Psoas muscle (tissue), 8 donors: ENCODE data around the gene TPRX2. TPM values are rescaled to one million over a fixed set of nuclear protein-coding genes. Genes with fewer than 3 reads are reported as not detected.
"Not testable (repeated sequence)": the region's sequence is repeated elsewhere in the genome, so short reads cannot be mapped to it uniquely, and the experiment has no call there.

Experiments
- ATAC-seq, 4 donors: fragments of 200-7000 bp; cut with Tn5 transposase; one replicate each; pipeline ENCODE4 v1.9.1; 2020; ENCODE audit warnings: moderate library complexity in 3 of 4, mild to moderate bottlenecking in 2 of 4
- DNase-seq, 2 donors: peaks; one replicate each; pipeline ENCODE4 v3.0.0-alpha.2; 2020
- H3K27ac ChIP-seq: fragments of 200-600 bp; one replicate; pipeline ENCODE4 v1.8.0; 2022
- H3K27me3 ChIP-seq, 3 donors: fragments of 200-600 bp in 1 of 3; one replicate each; pipeline versions ENCODE4 v1.6.1 to v1.8.0; 2013 to 2022; ENCODE audit warnings: low read length in 2 of 3, mild to moderate bottlenecking in 2 of 3, moderate library complexity in 1 of 3; ENCODE audit not compliant: insufficient read depth in 3 of 3
- H3K36me3 ChIP-seq, 2 donors: fragments of 200-600 bp in 1 of 2; one replicate each; pipeline versions ENCODE4 v1.6.1 to v1.8.0; 2013 to 2022; ENCODE audit warnings: low read depth in 1 of 2, mild to moderate bottlenecking in 1 of 2, moderate library complexity in 1 of 2; ENCODE audit not compliant: insufficient read depth in 1 of 2
- H3K4me1 ChIP-seq: fragments of 200-600 bp; one replicate; pipeline ENCODE4 v1.8.0; 2022
- H3K4me3 ChIP-seq: fragments of 200-600 bp; one replicate; pipeline ENCODE4 v1.8.0; 2022; ENCODE audit warnings: mild to moderate bottlenecking
- H3K9me3 ChIP-seq: fragments of 200-600 bp; one replicate; pipeline ENCODE4 v1.8.0; 2022
- CTCF ChIP-seq: fragments of 200-600 bp; IDR thresholded peaks from one replicate; pipeline ENCODE4 v1.8.0; 2022; ENCODE audit warnings: antibody characterized with exemption
- WGBS, 3 donors: extraction: QIAGEN DNeasy Blood & Tissue Kit; methylation state at CpG; one replicate each; pipeline versions ENCODE4 v1.1.6 to v1.1.7; 2013; 5-methylcytosine and 5-hydroxymethylcytosine counted together
- intact Hi-C, 2 donors: fragments of 100-400 bp; cut with DNase I; formaldehyde crosslinking; loops; one replicate each; pipeline versions ENCODE4 v1.11.0 to v1.14.2; 2022
- polyA plus RNA-seq, 3 donors: library from polyadenylated mRNA; stranded (reverse); fragments of 200-250 nt; gene quantifications; one replicate each; pipeline ENCODE4 v1.2.3, GENCODE V29; 2013
- total RNA-seq, 4 donors: library from RNA; stranded (reverse); fragmentation: NEBNext Ultra II Directional in 2 of 4; extraction: Animal tissue kit (Norgen Biotek cat#: 25700) in 2 of 4; gene quantifications; one replicate each; pipeline versions ENCODE4 v1.2.1 to v1.2.4, GENCODE V29; 2021 to 2023
- donor health status: healthy with polysubstance abuse.
- donor health status: DM: no; HTN: no; CAD: no; lungs with moderate emphysema.
- donor health status: Bipolar disorder and iron deficiency.
- donor health status: healthy.
- donor health status: DM: yes; HTN: yes; CAD: no.
- donor health status: DM: no; HTN: no; CAD: no.
- donor health status: DM: no; HTN: no; CAD: no.
- donor health status: DM: yes; HTN: yes; CAD: no.

Gene TPRX2
- total and polyA plus RNA-seq, 7 donors, result not detected

- Histone ChIP-seq H3K4me3 (no peak overlapping the region), H3K36me3 (no peaks in the 10 kb centered on the region), H3K4me1 (no peaks in the 10 kb centered on the region), H3K9me3 (peaks cover 3% of the 10 kb centered on the region), H3K27ac (no peak overlapping the region), H3K27me3 (peaks cover 0 to 11% (median 2%) of the 10 kb centered on the region in 3 donors)
- WGBS, 3 donors, result 46 to 57% (median 53%) methylated on average over 16 to 34 of the region's 34 CpGs
- ATAC-seq, result no peak
- TF ChIP-seq CTCF, result no peak
- intact Hi-C loops, result no loop called here
- no peak for DNase-seq
Measured at GRCh38 chr19:47860602-47861297, 1.7 kb downstream of the TPRX2 start.

- ATAC-seq, result no peak
- Histone ChIP-seq H3K36me3 (no peaks in the 10 kb centered on the region), H3K4me3 (no peak overlapping the region), H3K4me1 (no peaks in the 10 kb centered on the region), H3K9me3 (peaks cover 3% of the 10 kb centered on the region), H3K27ac (no peak overlapping the region), H3K27me3 (peaks cover 0 to 11% (median 2%) of the 10 kb centered on the region in 3 donors)
- intact Hi-C loops, result no loop called here
- WGBS, 3 donors, result 91 to 93% (median 92%) methylated on average over 5 of the region's 5 CpGs
- TF ChIP-seq CTCF, result no peak
- no peak for DNase-seq
Measured at GRCh38 chr19:47861630-47862029, 2.6 kb downstream of the TPRX2 start.

GRCh38 chr19:47863514-47863936 lies 4.5 kb downstream of the TPRX2 start:
- intact Hi-C loops, result no loop called here
- 15 to 16% (median 16%) methylated on average over 14 of the region's 14 CpGs for WGBS, 3 donors
- H3K4me1 ChIP-seq, result no peaks in the 10 kb centered on the region
- H3K9me3 ChIP-seq, result peaks cover 3% of the 10 kb centered on the region
- TF ChIP-seq CTCF, result peak; percentile 69
- ATAC-seq (peak in 3 of 4 donors; percentile 53 to 84 (median 75)), DNase-seq (peak; percentile 82 to 89)
- no peaks in the 10 kb centered on the region for H3K36me3 ChIP-seq
- H3K27ac ChIP-seq, result no peak overlapping the region
- H3K27me3 ChIP-seq, result peaks cover 0 to 5% (median 2%) of the 10 kb centered on the region in 3 donors
- no peak overlapping the region for H3K4me3 ChIP-seq

GRCh38 chr19:47865166-47865565 lies 6.1 kb downstream of the TPRX2 start:
- ATAC-seq, result no peak
- Histone ChIP-seq H3K9me3 (peaks cover 3% of the 10 kb centered on the region), H3K27ac (no peak overlapping the region), H3K36me3 (no peaks in the 10 kb centered on the region), H3K4me3 (no peak overlapping the region), H3K27me3 (peaks cover 0 to 5% (median 0%) of the 10 kb centered on the region in 3 donors), H3K4me1 (no peaks in the 10 kb centered on the region)
- 46 to 61% (median 46%) methylated on average over 10 of the region's 10 CpGs for WGBS, 3 donors
- intact Hi-C loops, result no loop called here
- DNase-seq, result no peak
- TF ChIP-seq CTCF, result no peak

GRCh38 chr19:47878906-47879305 lies 19.9 kb downstream of the TPRX2 start:
- H3K9me3 ChIP-seq, result no peaks in the 10 kb centered on the region
- TF ChIP-seq CTCF, result no peak
- no peak overlapping the region for H3K27ac ChIP-seq
- intact Hi-C loops, result no loop called here
- H3K4me1 ChIP-seq, result no peaks in the 10 kb centered on the region
- H3K27me3 ChIP-seq, result peaks cover 0 to 3% (median 0%) of the 10 kb centered on the region in 3 donors
- ATAC-seq (no peak), DNase-seq (no peak)
- H3K4me3 ChIP-seq, result no peak overlapping the region
- WGBS, 3 donors, result 62 to 88% (median 84%) methylated on average over 4 of the region's 4 CpGs
- no peaks in the 10 kb centered on the region for H3K36me3 ChIP-seq

GRCh38 chr19:47879385-47879784 lies 20.4 kb downstream of the TPRX2 start:
- intact Hi-C loops, H3K27ac ChIP-seq, H3K27me3 ChIP-seq, DNase-seq, H3K4me1 ChIP-seq, H3K36me3 ChIP-seq, H3K4me3 ChIP-seq, H3K9me3 ChIP-seq, ATAC-seq: not testable (repeated sequence)
- WGBS, 3 donors, result 47 to 66% (median 61%) methylated on average over 4 of the region's 4 CpGs
